HG02798 (cell line): ENCODE data around the gene LMOD2.

Source experiments
- ATAC-seq: cut with Tn5 transposase; IDR thresholded peaks from one replicate; pipeline ENCODE4 v1.9.1; 2021; ENCODE audit warnings: mild to moderate bottlenecking; ENCODE audit not compliant: unreplicated experiment, poor library complexity

LMOD2 gene

GRCh38 chr7:123710683-123711082, 55.0 kb downstream of the LMOD2 start:
- ATAC-seq, result no peak

DNA sequence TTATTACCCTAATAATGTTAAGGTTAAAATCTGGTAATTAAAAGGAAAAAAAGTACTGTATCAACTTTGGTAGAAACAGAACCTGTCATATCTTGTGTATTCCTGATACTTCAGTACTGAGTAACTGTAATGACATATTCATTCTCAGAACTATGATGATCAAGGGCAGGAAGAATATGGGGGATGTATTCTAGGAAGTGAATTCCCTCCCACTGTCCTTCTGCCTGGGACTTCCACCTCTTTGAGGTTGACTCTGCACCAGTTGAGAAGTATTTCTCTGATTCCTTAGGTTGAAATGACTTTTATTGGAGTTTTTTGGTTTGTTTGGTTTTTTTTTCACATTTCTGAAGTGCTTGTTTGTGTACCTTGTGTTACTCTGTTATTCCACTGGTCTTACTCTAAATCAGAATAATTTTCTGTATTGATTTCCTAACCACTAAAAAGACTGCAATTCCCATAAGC, 56.2 kb downstream of the LMOD2 start:
- ATAC-seq, result no peak

- no peak for ATAC-seq
Measured at GRCh38 chr7:123712619-123713018, 57.0 kb downstream of the LMOD2 start.
